Suprapubic skin (tissue), 4 donors: ENCODE data around the gene MAPK1IP1L.

Experiments
- POLR2A ChIP-seq, 2 donors: fragments of 450-650 bp; IDR thresholded peaks; one replicate each; pipeline ENCODE4 v1.6.1; 2017; ENCODE audit warnings: antibody characterized with exemption in 2 of 2, mild to moderate bottlenecking in 2 of 2, moderate library complexity in 2 of 2
- POLR2AphosphoS5 ChIP-seq, 3 donors: sonication (generic); formaldehyde crosslinking; IDR thresholded peaks; one replicate each; pipeline ENCODE4 v1.6.1; 2017; ENCODE audit warnings: antibody characterized with exemption in 3 of 3
- TF ChIP-seq, protein P1 (sequence below), 2 donors: fragments of 200-600 bp in 1 of 2; fragments of 450-650 bp in 1 of 2; sonication (generic) in 1 of 2; IDR thresholded peaks; one replicate each; pipeline ENCODE4 v1.5.1; 2016 to 2019; ENCODE audit warnings: antibody characterized with exemption in 2 of 2, mild to moderate bottlenecking in 1 of 2, moderate library complexity in 1 of 2

DNA sequence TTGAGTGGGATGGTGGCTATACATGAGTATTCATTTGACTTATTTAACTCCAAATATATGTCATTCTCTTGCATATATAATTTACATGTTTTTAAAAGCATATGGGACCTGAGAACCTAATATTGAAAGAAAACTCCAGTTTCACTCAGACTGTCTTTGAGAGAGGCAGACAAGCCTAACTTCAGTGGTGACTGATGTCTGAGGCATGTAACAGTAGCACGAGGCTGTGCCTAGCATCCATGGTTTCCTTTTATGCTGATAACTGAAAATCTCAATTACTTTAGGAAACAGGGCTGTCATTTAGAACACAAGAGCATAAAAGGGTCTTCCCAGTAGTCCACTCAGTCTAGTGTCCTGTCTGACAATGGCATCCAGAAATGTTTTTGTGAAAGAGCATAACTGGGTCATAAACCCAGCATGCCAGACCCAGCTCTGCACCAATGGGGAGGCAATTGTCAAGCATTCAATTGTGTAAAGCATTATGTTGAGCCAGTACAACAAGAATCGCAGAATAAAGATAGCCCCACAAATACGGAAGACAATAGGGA lies 24.3 kb downstream of the MAPK1IP1L start:
- no peak for TF ChIP-seq POLR2A (IDR thresholded peaks at IDR 0.05)
- TF ChIP-seq, protein P1, sequence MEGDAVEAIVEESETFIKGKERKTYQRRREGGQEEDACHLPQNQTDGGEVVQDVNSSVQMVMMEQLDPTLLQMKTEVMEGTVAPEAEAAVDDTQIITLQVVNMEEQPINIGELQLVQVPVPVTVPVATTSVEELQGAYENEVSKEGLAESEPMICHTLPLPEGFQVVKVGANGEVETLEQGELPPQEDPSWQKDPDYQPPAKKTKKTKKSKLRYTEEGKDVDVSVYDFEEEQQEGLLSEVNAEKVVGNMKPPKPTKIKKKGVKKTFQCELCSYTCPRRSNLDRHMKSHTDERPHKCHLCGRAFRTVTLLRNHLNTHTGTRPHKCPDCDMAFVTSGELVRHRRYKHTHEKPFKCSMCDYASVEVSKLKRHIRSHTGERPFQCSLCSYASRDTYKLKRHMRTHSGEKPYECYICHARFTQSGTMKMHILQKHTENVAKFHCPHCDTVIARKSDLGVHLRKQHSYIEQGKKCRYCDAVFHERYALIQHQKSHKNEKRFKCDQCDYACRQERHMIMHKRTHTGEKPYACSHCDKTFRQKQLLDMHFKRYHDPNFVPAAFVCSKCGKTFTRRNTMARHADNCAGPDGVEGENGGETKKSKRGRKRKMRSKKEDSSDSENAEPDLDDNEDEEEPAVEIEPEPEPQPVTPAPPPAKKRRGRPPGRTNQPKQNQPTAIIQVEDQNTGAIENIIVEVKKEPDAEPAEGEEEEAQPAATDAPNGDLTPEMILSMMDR (IDR thresholded peaks at IDR 0.05) = no peak
- no peak for TF ChIP-seq POLR2AphosphoS5 (IDR thresholded peaks at IDR 0.05)
